Measurements from ENCODE around the gene RAPGEF2. TPM values are rescaled to one million over a fixed set of nuclear protein-coding genes. Genes with fewer than 3 reads are reported as not detected.

Gene RAPGEF2
- total and polyA plus RNA-seq, 2 donors (not counting 1 experiment from before 2014, with no cell fraction given) = 10.9 to 45.8 TPM

DNA sequence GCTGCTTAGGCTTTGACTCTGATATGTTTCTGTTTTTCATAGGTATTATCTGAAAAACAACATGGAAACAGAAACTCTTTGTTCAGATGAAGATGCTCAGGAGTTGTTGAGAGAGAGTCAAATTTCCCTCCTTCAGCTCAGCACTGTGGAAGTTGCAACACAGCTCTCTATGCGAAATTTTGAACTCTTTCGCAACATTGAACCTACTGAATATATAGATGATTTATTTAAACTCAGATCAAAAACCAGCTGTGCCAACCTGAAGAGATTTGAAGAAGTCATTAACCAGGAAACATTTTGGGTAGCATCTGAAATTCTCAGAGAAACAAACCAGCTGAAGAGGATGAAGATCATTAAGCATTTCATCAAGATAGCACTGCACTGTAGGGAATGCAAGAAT, 238.6 kb downstream of the RAPGEF2 start:
- H3K4me1 Mint-ChIP-seq = no peaks in the 10 kb centered on the region
- no peaks in the 10 kb centered on the region for H3K9me3 Mint-ChIP-seq (ENCODE audit: insufficient read depth)
- no peaks in the 10 kb centered on the region for H3K9me3 ChIP-seq (ENCODE audit: control extremely low read depth in 1 of 3, control insufficient read depth in 2 of 3, insufficient read depth in 1 of 3, low read length in 2 of 3)
- H3K36me3 ChIP-seq (replicated peaks in 1 of 2; ENCODE audit: control extremely low read depth in 1 of 2, control insufficient read depth in 1 of 2, extremely low read depth in 1 of 2, insufficient read depth in 2 of 2, low read length in 1 of 2) = peaks cover 1 to 32% of the 10 kb centered on the region in 2 experiments
- H3K27me3 Mint-ChIP-seq = no peaks in the 10 kb centered on the region
- H3K4me2 ChIP-seq (replicated peaks; ENCODE audit: low read depth, low read length, poor library complexity, severe bottlenecking) = no peak overlapping the region
- CTCF ChIA-PET = no interaction called here
- intact Hi-C loops (cut with micrococcal nuclease) = no loop called here
- H3K4me3 Mint-ChIP-seq = no peak overlapping the region
- H4K20me1 ChIP-seq (ENCODE audit: control insufficient read depth, insufficient read depth, low read length, poor library complexity, severe bottlenecking) = no peaks in the 10 kb centered on the region
- TF ChIP-seq EZH2 (IDR thresholded peaks at IDR 0.05; ENCODE audit: borderline replicate concordance, insufficient read depth, low read depth, low read length, poor library complexity, severe bottlenecking) (no peak), CTCF (IDR thresholded peaks at IDR 0.05) (no peak)
- no peak overlapping the region for H3K9ac ChIP-seq (ENCODE audit: low read length)
- no peak overlapping the region for H2AFZ ChIP-seq (ENCODE audit: insufficient read depth, low read depth, low read length, poor library complexity, severe bottlenecking)
- H3K27ac Mint-ChIP-seq = no peak overlapping the region
- no CpG with 5 or more reads among the region's 2 CpGs for WGBS (ENCODE audit: insufficient coverage)
- POLR2A ChIA-PET = no interaction called here
- ATAC-seq (ENCODE audit: low read depth) (no peak), DNase-seq (no peak)
- H3K79me2 ChIP-seq (ENCODE audit: control insufficient read depth, insufficient read depth, low read length) = no peaks in the 10 kb centered on the region
- no peak overlapping the region for H3K4me3 ChIP-seq (ENCODE audit: control extremely low read depth in 1 of 5, extremely low read depth in 1 of 5, insufficient read depth in 1 of 5, low read depth in 2 of 5, low read length in 4 of 5)
- no peak overlapping the region for H3K27ac ChIP-seq (ENCODE audit: low read length in 2 of 2)
- no peaks in the 10 kb centered on the region for H3K4me1 ChIP-seq (ENCODE audit: control insufficient read depth in 2 of 2, insufficient read depth in 2 of 2, low read length in 2 of 2)
- no peaks in the 10 kb centered on the region for H3K27me3 ChIP-seq (replicated peaks in 1 of 4; ENCODE audit: control extremely low read depth in 1 of 4, control insufficient read depth in 3 of 4, insufficient read depth in 4 of 4, low read length in 3 of 4)

DNA sequence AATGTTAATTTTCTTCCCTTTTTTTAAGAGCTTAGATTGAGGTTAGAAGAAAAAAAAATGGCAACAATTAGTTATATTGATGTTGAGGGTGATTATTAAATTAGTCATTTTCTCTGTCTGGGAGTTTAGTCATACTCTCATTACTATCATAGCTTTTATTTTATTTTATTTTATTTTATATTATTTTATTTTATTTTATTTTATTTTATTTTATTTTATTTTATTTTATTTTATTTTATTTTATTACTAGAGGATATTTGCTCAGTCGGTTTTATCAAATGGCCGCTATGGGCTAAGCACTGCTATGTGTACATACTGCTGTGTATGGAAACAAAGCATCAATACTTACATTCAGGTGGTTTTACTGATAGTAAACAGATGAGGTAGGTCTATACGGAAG, 239.5 kb downstream of the RAPGEF2 start:
- Mint-ChIP-seq H3K27me3 (no peaks in the 10 kb centered on the region), H3K9me3 (ENCODE audit: insufficient read depth) (no peaks in the 10 kb centered on the region), H3K4me3 (no peak overlapping the region), H3K4me1 (no peaks in the 10 kb centered on the region), H3K27ac (no peak overlapping the region)
- H3K4me2 ChIP-seq (replicated peaks; ENCODE audit: low read depth, low read length, poor library complexity, severe bottlenecking) = no peak overlapping the region
- DNase-seq = no peak
- TF ChIP-seq EZH2 (IDR thresholded peaks at IDR 0.05; ENCODE audit: borderline replicate concordance, insufficient read depth, low read depth, low read length, poor library complexity, severe bottlenecking) (no peak), CTCF (IDR thresholded peaks at IDR 0.05) (no peak)
- H3K27ac ChIP-seq (ENCODE audit: low read length in 2 of 2) = no peak overlapping the region
- ChIA-PET POLR2A (no interaction called here), CTCF (no interaction called here)
- H3K9ac ChIP-seq (ENCODE audit: low read length) = no peak overlapping the region
- no peaks in the 10 kb centered on the region for H3K79me2 ChIP-seq (ENCODE audit: control insufficient read depth, insufficient read depth, low read length)
- no peak overlapping the region for H2AFZ ChIP-seq (ENCODE audit: insufficient read depth, low read depth, low read length, poor library complexity, severe bottlenecking)
- WGBS (ENCODE audit: insufficient coverage) = no CpG with 5 or more reads among the region's 3 CpGs
- no peak overlapping the region for H3K4me3 ChIP-seq (ENCODE audit: control extremely low read depth in 1 of 5, extremely low read depth in 1 of 5, insufficient read depth in 1 of 5, low read depth in 2 of 5, low read length in 4 of 5)
- intact Hi-C loops (cut with micrococcal nuclease) = no loop called here
- H3K27me3 ChIP-seq (replicated peaks in 1 of 4; ENCODE audit: control extremely low read depth in 1 of 4, control insufficient read depth in 3 of 4, insufficient read depth in 4 of 4, low read length in 3 of 4) = no peaks in the 10 kb centered on the region
- H3K36me3 ChIP-seq (replicated peaks in 1 of 2; ENCODE audit: control extremely low read depth in 1 of 2, control insufficient read depth in 1 of 2, extremely low read depth in 1 of 2, insufficient read depth in 2 of 2, low read length in 1 of 2) = peaks cover 1 to 33% of the 10 kb centered on the region in 2 experiments
- no peaks in the 10 kb centered on the region for H4K20me1 ChIP-seq (ENCODE audit: control insufficient read depth, insufficient read depth, low read length, poor library complexity, severe bottlenecking)
- H3K4me1 ChIP-seq (ENCODE audit: control insufficient read depth in 2 of 2, insufficient read depth in 2 of 2, low read length in 2 of 2) = no peaks in the 10 kb centered on the region
- no peak for ATAC-seq (ENCODE audit: low read depth)
- no peaks in the 10 kb centered on the region for H3K9me3 ChIP-seq (ENCODE audit: control extremely low read depth in 1 of 3, control insufficient read depth in 2 of 3, insufficient read depth in 1 of 3, low read length in 2 of 3)

Data from B cell (primary cell).